ENCODE measurements around the gene MON1B. TPM values are rescaled to one million over a fixed set of nuclear protein-coding genes. Genes with fewer than 3 reads are reported as not detected.

MON1B gene
- 22.0 and 35.0 TPM in 2 replicates for total RNA-seq

DNA sequence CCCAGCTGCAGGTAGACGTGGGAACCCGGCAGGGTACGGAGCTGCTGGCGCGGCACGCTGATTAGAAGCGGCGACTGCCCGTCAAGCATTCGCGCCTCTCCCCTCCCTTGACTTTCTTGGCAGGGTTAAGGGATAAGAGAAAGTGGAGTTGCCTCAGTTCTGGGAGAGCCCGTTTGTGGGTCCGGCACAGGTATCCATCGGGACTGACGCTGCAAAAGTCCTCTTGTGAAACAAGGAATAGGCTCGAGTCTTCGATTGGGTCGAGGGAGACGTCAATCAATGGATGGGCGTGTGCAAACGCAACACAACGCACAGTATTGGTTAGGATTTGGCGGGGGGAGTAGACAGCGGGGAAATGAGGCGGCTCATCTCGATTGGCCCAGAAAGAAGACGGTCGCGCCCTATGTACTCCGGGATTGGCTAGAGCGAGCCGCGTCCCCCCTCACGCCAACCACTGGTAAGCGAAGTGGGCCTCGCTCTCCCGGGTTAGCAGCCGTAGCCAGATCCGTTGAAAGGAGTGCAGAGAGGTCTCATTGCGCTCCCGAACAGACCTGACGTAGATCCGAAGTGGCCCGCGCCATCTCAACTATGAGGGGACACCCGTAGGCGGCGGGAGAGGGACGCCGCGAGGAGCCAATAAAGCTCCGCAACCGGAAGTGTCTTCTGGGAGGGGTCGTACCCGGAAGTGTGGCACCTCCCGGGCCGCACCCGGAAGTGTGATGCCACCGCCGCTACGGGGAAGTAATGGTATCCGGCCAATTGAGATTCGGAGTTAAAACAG lies at the start of gene MON1B:
Gene MON1B, plus strand, starts transcription at position 713 of the 781 bp plus-strand sequence. CDS start 296 bp downstream, outside the sequence.

GRCh38 chr16:77199211-77199610 lies 8.2 kb downstream of the MON1B start, which contains the start of gene SYCE1L:
Gene SYCE1L (plus strand): TSS chr16:77199408. CDS start chr16:77199452, 44 bp downstream.

Other genes starting within 250 kb of the MON1B start
- 2.0 and 9.4 TPM in 2 replicates for gene SYCE1L, start 8.2 kb downstream of the MON1B start, total RNA-seq
- gene ADAMTS18, start 243.8 kb downstream of the MON1B start, total RNA-seq: 0.33 and 1.4 TPM in 2 replicates

All from mesangial cell (primary cell).